CD14-positive monocyte (primary cell): Measurements from ENCODE around the gene MAP7. TPM values are rescaled to one million over a fixed set of nuclear protein-coding genes. Genes with fewer than 3 reads are reported as not detected.

Experiments used
- DNase-seq, 3 donors: peaks; one replicate each; pipeline ENCODE4 v3.0.0-alpha.2; 2011 to 2022
- H2AFZ ChIP-seq: 2 replicates; pipeline ENCODE4 v1.6.0; 2012; ENCODE audit warnings: mild to moderate bottlenecking, low read depth, low read length, inconsistent platforms; ENCODE audit not compliant: insufficient read depth, poor library complexity, severe bottlenecking
- H3K27ac ChIP-seq, 2 donors: 1 replicate in 1 of 2; 2 replicates in 1 of 2; pipeline ENCODE4 v1.5.1; 2012 to 2013; ENCODE audit warnings: low read length in 2 of 2, control low read depth in 1 of 2, inconsistent platforms in 1 of 2, low read depth in 1 of 2, mild to moderate bottlenecking in 1 of 2
- H3K27me3 ChIP-seq, 2 donors: one replicate each; pipeline versions ENCODE4 v1.6.0 to v1.6.1; 2011 to 2013; ENCODE audit warnings: low read length in 2 of 2; ENCODE audit not compliant: control insufficient read depth in 2 of 2, insufficient read depth in 2 of 2
- H3K36me3 ChIP-seq, 2 donors: replicated peaks in 1 of 2; 1 replicate in 1 of 2; 2 replicates in 1 of 2; pipeline versions ENCODE4 v1.5.1 to v1.6.1; 2012 to 2013; ENCODE audit warnings: low read length in 2 of 2, control low read depth in 1 of 2, inconsistent platforms in 1 of 2, mild to moderate bottlenecking in 1 of 2; ENCODE audit not compliant: insufficient read depth in 2 of 2, control insufficient read depth in 1 of 2
- H3K4me1 ChIP-seq, 2 donors: 1 replicate in 1 of 2; 2 replicates in 1 of 2; pipeline versions ENCODE4 v1.5.1 to v1.6.1; 2012 to 2013; ENCODE audit warnings: low read length in 2 of 2, control low read depth in 1 of 2, inconsistent platforms in 1 of 2, mild to moderate bottlenecking in 1 of 2, moderate library complexity in 1 of 2; ENCODE audit not compliant: insufficient read depth in 2 of 2, control insufficient read depth in 1 of 2
- H3K4me2 ChIP-seq: replicated peaks from 2 replicates; pipeline ENCODE3; 2012; ENCODE audit warnings: low read length, moderate library complexity, mild to moderate bottlenecking; ENCODE audit not compliant: poor library complexity, severe bottlenecking; ENCODE audit errors: extremely low read depth
- H3K4me3 ChIP-seq, 3 experiments: fragments of 200-600 bp in 1 of 3; sonication (generic) in 1 of 3; replicated peaks in 1 of 3; 1 replicate in 2 of 3; 2 replicates in 1 of 3; pipeline ENCODE4 v1.5.1; 2011 to 2013; ENCODE audit warnings: low read length in 3 of 3, mild to moderate bottlenecking in 3 of 3, control low read depth in 2 of 3, low read depth in 2 of 3, inconsistent platforms in 1 of 3, moderate library complexity in 1 of 3
- H3K79me2 ChIP-seq: 2 replicates; pipeline ENCODE4 v1.6.0; 2012; ENCODE audit warnings: mild to moderate bottlenecking, control low read depth, inconsistent platforms, low read length, moderate library complexity; ENCODE audit not compliant: insufficient read depth
- H3K9ac ChIP-seq: 2 replicates; pipeline ENCODE4 v1.6.0; 2017; ENCODE audit warnings: low read length, mild to moderate bottlenecking; ENCODE audit not compliant: insufficient read depth, poor library complexity, severe bottlenecking
- H3K9me3 ChIP-seq, 2 donors: replicated peaks in 1 of 2; 1 replicate in 1 of 2; 2 replicates in 1 of 2; pipeline versions ENCODE4 v1.5.1 to v1.6.1; 2012 to 2013; ENCODE audit warnings: low read length in 2 of 2, control low read depth in 1 of 2; ENCODE audit not compliant: control insufficient read depth in 1 of 2, insufficient read depth in 1 of 2
- H4K20me1 ChIP-seq: 2 replicates; pipeline ENCODE4 v1.6.0; 2012; ENCODE audit warnings: mild to moderate bottlenecking, low read length, control low read depth, moderate library complexity; ENCODE audit not compliant: insufficient read depth
- H3K27ac Mint-ChIP-seq, 7 donors: one replicate each; pipeline ENCODE4 v1.8.0; 2020; ENCODE audit warnings: mild to moderate bottlenecking in 7 of 7, mixed read lengths in 7 of 7, moderate library complexity in 6 of 7, inconsistent platforms in 2 of 7
- H3K27me3 Mint-ChIP-seq, 3 donors: one replicate each; pipeline ENCODE4 v1.8.0; 2021 to 2022; ENCODE audit warnings: low read depth in 3 of 3, mild to moderate bottlenecking in 3 of 3, mixed read lengths in 3 of 3, moderate library complexity in 3 of 3, inconsistent platforms in 1 of 3
- H3K36me3 Mint-ChIP-seq, 2 donors: one replicate each; pipeline ENCODE4 v1.8.0; 2020; ENCODE audit warnings: mixed read lengths in 2 of 2, inconsistent platforms in 1 of 2, mild to moderate bottlenecking in 1 of 2
- H3K4me1 Mint-ChIP-seq: one replicate; pipeline ENCODE4 v1.8.0; 2020; ENCODE audit warnings: mild to moderate bottlenecking, mixed read lengths
- H3K4me3 Mint-ChIP-seq, 2 donors: one replicate each; pipeline ENCODE4 v1.8.0; 2020; ENCODE audit warnings: mild to moderate bottlenecking in 2 of 2, mixed read lengths in 2 of 2, moderate library complexity in 1 of 2
- H3K9me3 Mint-ChIP-seq, 7 donors: one replicate each; pipeline ENCODE4 v1.8.0; 2020 to 2022; ENCODE audit warnings: mixed read lengths in 7 of 7, mild to moderate bottlenecking in 6 of 7, moderate library complexity in 6 of 7, inconsistent platforms in 2 of 7
- WGBS: methylation state at CpG from one replicate; pipeline ENCODE4 v1.1.5; 2013; ENCODE audit warnings: missing lambda C conversion rate; ENCODE audit not compliant: insufficient coverage; 5-methylcytosine and 5-hydroxymethylcytosine counted together
- intact Hi-C, 2 donors: fragments of 100-400 bp; cut with micrococcal nuclease; formaldehyde crosslinking; loops; one replicate each; pipeline versions ENCODE4 v1.15.0 to v1.15.1; 2023
- polyA plus RNA-seq, 3 donors: library from polyadenylated mRNA; depleted of rRNA in 1 of 3; unstranded in 2 of 3; stranded (reverse) in 1 of 3; fragments of 300-500 nt in 2 of 3; fragments of >200 nt in 1 of 3; fragmentation: Illumina TruSeq in 2 of 3; gene quantifications; 1 replicate in 2 of 3; 2 replicates in 1 of 3; pipeline ENCODE4 v1.2.3, GENCODE V29; 2012 to 2021
- TF ChIP-seq, protein P1 (sequence below): fragments of 200-600 bp; IDR thresholded peaks from one replicate; pipeline ENCODE4 v1.8.0; 2022; ENCODE audit warnings: antibody characterized with exemption, mild to moderate bottlenecking

The MAP7 gene
- polyA plus RNA-seq, 3 donors, result 0.67 to 1.6 (median 1.2) TPM

DNA sequence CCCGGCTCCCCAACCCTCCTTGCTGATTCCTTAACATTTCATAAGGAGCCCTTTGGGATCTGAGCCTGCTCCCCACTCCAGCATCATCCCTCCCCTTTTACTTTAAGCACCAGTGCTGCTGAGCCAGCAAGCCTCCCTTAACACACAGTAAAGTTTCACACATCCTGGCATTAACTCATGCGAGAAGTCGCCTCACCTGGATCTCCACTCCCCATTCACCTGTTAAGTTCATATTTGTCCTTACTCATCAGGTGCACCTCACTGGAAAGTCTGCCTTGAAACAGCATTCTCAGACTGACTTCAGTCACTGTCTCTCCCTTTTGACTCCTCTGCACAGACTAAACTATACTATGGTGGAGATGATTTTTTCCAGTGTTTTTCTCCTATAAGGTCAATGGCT is 47.8 kb upstream of the MAP7 start:
- Histone ChIP-seq H3K4me1 (peaks cover 21 to 22% of the 10 kb centered on the region in 2 donors), H3K9me3 (no peaks in the 10 kb centered on the region), H4K20me1 (peaks cover 18% of the 10 kb centered on the region), H3K4me2 (no peak overlapping the region), H3K4me3 (no peak overlapping the region), H2AFZ (no peak overlapping the region), H3K79me2 (no peaks in the 10 kb centered on the region), H3K36me3 (peaks cover 57 to 80% of the 10 kb centered on the region in 2 donors), H3K27me3 (no peaks in the 10 kb centered on the region), H3K27ac (no peak overlapping the region), H3K9ac (no peak overlapping the region)
- H3K27ac Mint-ChIP-seq, result peak overlapping the region in 2 of 7 donors; percentile 21 to 48
- H3K9me3 Mint-ChIP-seq, result peaks cover 0 to 3% (median 0%) of the 10 kb centered on the region in 7 donors
- intact Hi-C loops, result no loop called here
- DNase-seq, result no peak
- H3K4me3 Mint-ChIP-seq, result no peak overlapping the region
- peaks cover 22% of the 10 kb centered on the region for H3K4me1 Mint-ChIP-seq
- WGBS, result 100% methylated on average over 1 of the region's 3 CpGs
- no peaks in the 10 kb centered on the region for H3K27me3 Mint-ChIP-seq
- TF ChIP-seq, protein P1, sequence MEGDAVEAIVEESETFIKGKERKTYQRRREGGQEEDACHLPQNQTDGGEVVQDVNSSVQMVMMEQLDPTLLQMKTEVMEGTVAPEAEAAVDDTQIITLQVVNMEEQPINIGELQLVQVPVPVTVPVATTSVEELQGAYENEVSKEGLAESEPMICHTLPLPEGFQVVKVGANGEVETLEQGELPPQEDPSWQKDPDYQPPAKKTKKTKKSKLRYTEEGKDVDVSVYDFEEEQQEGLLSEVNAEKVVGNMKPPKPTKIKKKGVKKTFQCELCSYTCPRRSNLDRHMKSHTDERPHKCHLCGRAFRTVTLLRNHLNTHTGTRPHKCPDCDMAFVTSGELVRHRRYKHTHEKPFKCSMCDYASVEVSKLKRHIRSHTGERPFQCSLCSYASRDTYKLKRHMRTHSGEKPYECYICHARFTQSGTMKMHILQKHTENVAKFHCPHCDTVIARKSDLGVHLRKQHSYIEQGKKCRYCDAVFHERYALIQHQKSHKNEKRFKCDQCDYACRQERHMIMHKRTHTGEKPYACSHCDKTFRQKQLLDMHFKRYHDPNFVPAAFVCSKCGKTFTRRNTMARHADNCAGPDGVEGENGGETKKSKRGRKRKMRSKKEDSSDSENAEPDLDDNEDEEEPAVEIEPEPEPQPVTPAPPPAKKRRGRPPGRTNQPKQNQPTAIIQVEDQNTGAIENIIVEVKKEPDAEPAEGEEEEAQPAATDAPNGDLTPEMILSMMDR, result no peak
- peaks cover 79 to 82% of the 10 kb centered on the region in 2 donors for H3K36me3 Mint-ChIP-seq

DNA sequence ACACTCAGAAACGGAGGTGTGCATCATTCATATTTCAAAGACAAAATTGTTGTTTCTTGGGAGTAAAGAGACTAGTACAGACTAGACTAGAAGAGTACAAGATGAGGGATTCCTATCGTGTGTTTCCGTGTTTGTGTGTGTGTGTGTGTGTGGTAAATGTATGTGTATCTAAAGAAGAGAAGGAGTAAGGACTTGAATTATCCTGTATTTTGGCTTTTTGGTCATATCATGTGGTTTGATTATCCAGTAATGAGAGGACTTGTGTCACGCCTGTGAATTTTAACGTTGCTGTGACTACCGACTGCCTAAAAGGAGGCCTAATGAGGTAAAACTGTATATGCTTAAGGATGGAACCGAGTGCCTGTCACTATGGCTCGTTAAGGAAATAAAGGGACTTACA is 44.4 kb upstream of the MAP7 start:
- no peaks in the 10 kb centered on the region for H3K9me3 ChIP-seq
- H3K27ac ChIP-seq, result peak overlapping the region in 1 of 2 donors; percentile 87
- H3K36me3 Mint-ChIP-seq, result peaks cover 84 to 85% of the 10 kb centered on the region in 2 donors
- H2AFZ ChIP-seq, result peak overlapping the region; percentile 46
- no peak for DNase-seq
- H3K79me2 ChIP-seq, result no peaks in the 10 kb centered on the region
- intact Hi-C loops, result loop anchor here in 1 of 2 donors (5.0 kb wide), 1 partner anchor 198 kb away; the partner anchor contains the start of gene MAP3K5
- no peak overlapping the region for H3K9ac ChIP-seq
- H3K4me3 ChIP-seq, result peak overlapping the region in 1 of 3 experiments; percentile 45
- H3K4me1 Mint-ChIP-seq, result peaks cover 24% of the 10 kb centered on the region
- no peaks in the 10 kb centered on the region for H3K27me3 ChIP-seq
- H3K36me3 ChIP-seq, result peaks cover 59 to 83% of the 10 kb centered on the region in 2 donors
- WGBS, result 100% methylated on average over 5 of the region's 8 CpGs
- H3K9me3 Mint-ChIP-seq, result peaks cover 0 to 6% (median 0%) of the 10 kb centered on the region in 7 donors
- H3K27me3 Mint-ChIP-seq, result no peaks in the 10 kb centered on the region
- H3K4me1 ChIP-seq, result peaks cover 23 to 26% of the 10 kb centered on the region in 2 donors
- peak overlapping the region; percentile 90 to 96 (median 94) for H3K27ac Mint-ChIP-seq
- H3K4me3 Mint-ChIP-seq, result no peak overlapping the region
- peaks cover 27% of the 10 kb centered on the region for H4K20me1 ChIP-seq
- peak overlapping the region; percentile 60 for H3K4me2 ChIP-seq
- TF ChIP-seq, protein P1, result no peak
